ENCODE measurements around the gene LTBP3.
A peak's percentile ranks its signal among the peaks of the same experiment; 100 is the strongest.

Gene LTBP3

GRCh38 chr11:65492637-65493366, 65.4 kb downstream of the LTBP3 start:
- FAIRE-seq: peak; percentile 9

DNA sequence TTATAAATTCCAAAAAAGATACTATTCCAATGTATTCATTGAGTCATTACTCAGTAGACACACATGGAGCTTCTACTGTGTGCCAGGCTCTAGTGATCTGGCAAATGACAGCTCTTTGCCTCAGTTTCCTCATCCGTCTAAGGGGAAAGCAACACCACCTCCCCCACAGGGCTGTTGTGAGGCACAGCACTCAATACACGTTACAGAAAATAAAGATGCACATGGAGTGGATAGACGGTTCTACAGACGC, 65.8 kb downstream of the LTBP3 start:
- FAIRE-seq: no peak

GRCh38 chr11:65491614-65492386, 66.4 kb downstream of the LTBP3 start:
- no peak for FAIRE-seq

GRCh38 chr11:65491163-65491465, 67.0 kb downstream of the LTBP3 start:
- no peak for FAIRE-seq

DNA sequence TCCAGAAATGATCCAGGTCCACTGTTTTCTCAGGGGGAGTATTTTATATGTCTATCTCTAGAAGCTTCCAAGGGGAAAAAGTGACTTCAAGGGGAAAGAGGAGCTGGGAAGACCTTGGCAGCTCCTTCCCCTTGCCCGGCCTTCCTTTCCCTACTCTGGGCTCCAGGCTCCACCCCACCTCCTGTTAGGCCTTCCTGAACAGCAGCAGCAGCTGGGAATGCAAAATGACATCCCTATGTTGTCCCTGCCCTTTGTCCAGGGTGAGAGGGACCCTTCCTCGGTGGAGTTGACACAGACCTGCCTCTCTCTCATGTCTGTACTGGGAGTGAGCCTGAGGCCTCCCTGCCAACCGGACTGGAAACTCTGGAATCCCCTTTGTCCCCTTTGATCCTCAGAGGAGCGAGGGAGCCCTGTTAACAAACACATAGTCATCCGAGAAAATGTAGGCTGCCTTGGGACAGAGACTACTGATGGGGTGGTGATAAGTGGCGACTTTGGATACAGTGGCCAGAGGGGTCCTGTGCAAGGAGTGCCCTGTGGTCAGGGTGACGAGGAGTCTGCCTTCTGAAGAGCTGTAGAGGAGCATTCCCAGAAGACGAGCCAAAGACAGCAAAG, 68.3 kb downstream of the LTBP3 start:
- FAIRE-seq: no peak

- peak; percentile 34 for FAIRE-seq
Measured at GRCh38 chr11:65489035-65489705, 69.0 kb downstream of the LTBP3 start.

Data from A204.1 (cell line).